CD4-positive, alpha-beta T cell (primary cell): ENCODE measurements around the gene AGAP1. TPM values are rescaled to one million over a fixed set of nuclear protein-coding genes. Genes with fewer than 3 reads are reported as not detected.

Experiments
- ATAC-seq: fragments of 200-7000 bp; cut with Tn5 transposase; one replicate; pipeline ENCODE4 v1.10.0; 2022; ENCODE audit warnings: mild to moderate bottlenecking; ENCODE audit not compliant: poor library complexity
- CTCF ChIA-PET: fragments of 350-600 bp; sonication (Branson Sonifier 250); formaldehyde crosslinking; loops from one replicate; lab custom pipeline; 2021; ENCODE audit warnings: antibody characterized with exemption, inconsistent platforms; lab: Charles Lee
- POLR2A ChIA-PET: fragments of 350-600 bp; sonication (Branson Sonifier 250); formaldehyde crosslinking; loops from one replicate; lab custom pipeline; 2021; ENCODE audit warnings: antibody characterized with exemption, inconsistent platforms; lab: Charles Lee
- DNase-seq, 14 experiments: peaks; one replicate each; pipeline ENCODE4 v3.0.0-alpha.2; 2013 to 2020; ENCODE audit warnings: mixed read lengths in 2 of 14
- H3K27ac ChIP-seq, 2 donors: one replicate each; pipeline versions ENCODE4 v1.5.1 to v1.7.0; 2013; ENCODE audit warnings: low read length in 2 of 2, low read depth in 1 of 2, mild to moderate bottlenecking in 1 of 2
- H3K27me3 ChIP-seq, 2 experiments: 1 replicate in 1 of 2; 2 replicates in 1 of 2; pipeline versions ENCODE4 v1.6.1 to v1.7.0; 2013; ENCODE audit warnings: low read length in 2 of 2, control low read depth in 1 of 2, mild to moderate bottlenecking in 1 of 2, moderate library complexity in 1 of 2; ENCODE audit not compliant: insufficient read depth in 2 of 2, control insufficient read depth in 1 of 2
- H3K36me3 ChIP-seq: one replicate; pipeline ENCODE4 v1.6.1; 2013; ENCODE audit warnings: low read length, control low read depth; ENCODE audit not compliant: insufficient read depth
- H3K4me1 ChIP-seq: one replicate; pipeline ENCODE4 v1.6.1; 2013; ENCODE audit warnings: low read length, control low read depth; ENCODE audit not compliant: insufficient read depth
- H3K4me3 ChIP-seq: one replicate; pipeline ENCODE4 v1.5.1; 2013; ENCODE audit warnings: mild to moderate bottlenecking, low read length, moderate library complexity
- H3K9me3 ChIP-seq, 2 experiments: 1 replicate in 1 of 2; 2 replicates in 1 of 2; pipeline versions ENCODE4 v1.6.1 to v1.7.0; 2013; ENCODE audit warnings: low read length in 2 of 2, mild to moderate bottlenecking in 2 of 2, control low read depth in 1 of 2, moderate library complexity in 1 of 2; ENCODE audit not compliant: control insufficient read depth in 1 of 2, insufficient read depth in 1 of 2
- H3K27ac Mint-ChIP-seq: one replicate; pipeline ENCODE4 v1.8.0; 2020; ENCODE audit warnings: mixed read lengths
- H3K27me3 Mint-ChIP-seq: one replicate; pipeline ENCODE4 v1.8.0; 2021; ENCODE audit warnings: mixed read lengths
- H3K36me3 Mint-ChIP-seq: one replicate; pipeline ENCODE4 v1.8.0; 2021; ENCODE audit warnings: low read depth, mixed read lengths
- H3K4me1 Mint-ChIP-seq: one replicate; pipeline ENCODE4 v1.8.0; 2021; ENCODE audit warnings: low read depth, mixed read lengths
- H3K4me3 Mint-ChIP-seq: one replicate; pipeline ENCODE4 v1.8.0; 2020; ENCODE audit warnings: mild to moderate bottlenecking, mixed read lengths
- H3K9me3 Mint-ChIP-seq: one replicate; pipeline ENCODE4 v1.8.0; 2020; ENCODE audit warnings: mixed read lengths
- CTCF ChIP-seq: fragments of 200-600 bp; IDR thresholded peaks from one replicate; pipeline ENCODE4 v1.8.0; 2022; ENCODE audit warnings: antibody characterized with exemption, mild to moderate bottlenecking
- intact Hi-C, 2 experiments: fragments of 100-400 bp; cut with DNase I in 1 of 2; cut with micrococcal nuclease in 1 of 2; formaldehyde crosslinking; loops; one replicate each; pipeline versions ENCODE4 v1.15.1 to v1.9.0; 2023 to 2025; cut with DNase I, micrococcal nuclease
- total RNA-seq, 174 experiments: library from RNA in 2 of 174; stranded (reverse) in 2 of 174; gene quantifications; one replicate each; pipeline ENCODE4 v1.2.3 and lab custom pipeline; 2021 to 2026

Gene AGAP1
- total RNA-seq, 2 experiments from 2014 or later, result 2.6 to 3.1 TPM

- ATAC-seq (no peak), DNase-seq (no peak)
- CTCF ChIA-PET, result no interaction called here
- no peaks in the 10 kb centered on the region for H3K4me1 Mint-ChIP-seq
- intact Hi-C loops, result no loop called here
- H3K36me3 Mint-ChIP-seq, result no peaks in the 10 kb centered on the region
- peaks cover 12% of the 10 kb centered on the region for H3K27me3 Mint-ChIP-seq
- Histone ChIP-seq H3K9me3 (peaks cover 0 to 6% of the 10 kb centered on the region in 2 experiments), H3K4me1 (no peaks in the 10 kb centered on the region), H3K4me3 (no peak overlapping the region), H3K27ac (no peak overlapping the region), H3K27me3 (no peaks in the 10 kb centered on the region), H3K36me3 (no peaks in the 10 kb centered on the region)
- no peaks in the 10 kb centered on the region for H3K9me3 Mint-ChIP-seq
- H3K4me3 Mint-ChIP-seq, result no peak overlapping the region
- POLR2A ChIA-PET, result no interaction called here
- H3K27ac Mint-ChIP-seq, result no peak overlapping the region
- no peak for TF ChIP-seq CTCF
Measured at GRCh38 chr2:235834781-235835180, 340.9 kb downstream of the AGAP1 start.

DNA sequence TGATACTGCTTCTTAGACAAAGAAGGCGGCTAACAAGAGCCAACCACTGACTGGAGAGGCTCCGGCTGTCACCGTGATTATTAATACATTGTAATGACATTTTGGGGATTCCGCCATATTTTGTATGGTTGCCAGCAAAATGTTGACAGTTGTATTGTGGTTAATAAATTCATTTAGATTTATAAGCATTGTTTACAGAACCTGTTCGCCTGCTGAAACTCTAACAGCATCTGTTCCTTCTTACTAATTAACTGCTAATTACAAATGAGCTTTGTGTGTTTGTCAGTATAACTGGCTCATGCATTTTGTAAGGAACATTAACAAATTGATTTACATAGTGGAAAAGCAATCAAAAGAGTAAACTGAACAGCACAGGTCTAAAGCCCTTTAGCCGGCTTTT lies 342.0 kb downstream of the AGAP1 start:
- Mint-ChIP-seq H3K36me3 (no peaks in the 10 kb centered on the region), H3K4me3 (no peak overlapping the region), H3K27ac (no peak overlapping the region), H3K4me1 (no peaks in the 10 kb centered on the region), H3K9me3 (no peaks in the 10 kb centered on the region), H3K27me3 (peaks cover 12% of the 10 kb centered on the region)
- peaks cover 0 to 6% of the 10 kb centered on the region in 2 experiments for H3K9me3 ChIP-seq
- H3K4me3 ChIP-seq, result no peak overlapping the region
- no peaks in the 10 kb centered on the region for H3K36me3 ChIP-seq
- no peaks in the 10 kb centered on the region for H3K4me1 ChIP-seq
- intact Hi-C loops, result no loop called here
- TF ChIP-seq CTCF, result no peak
- ChIA-PET CTCF (no interaction called here), POLR2A (no interaction called here)
- DNase-seq, result no peak
- ATAC-seq, result no peak
- no peaks in the 10 kb centered on the region for H3K27me3 ChIP-seq
- no peak overlapping the region for H3K27ac ChIP-seq

DNA sequence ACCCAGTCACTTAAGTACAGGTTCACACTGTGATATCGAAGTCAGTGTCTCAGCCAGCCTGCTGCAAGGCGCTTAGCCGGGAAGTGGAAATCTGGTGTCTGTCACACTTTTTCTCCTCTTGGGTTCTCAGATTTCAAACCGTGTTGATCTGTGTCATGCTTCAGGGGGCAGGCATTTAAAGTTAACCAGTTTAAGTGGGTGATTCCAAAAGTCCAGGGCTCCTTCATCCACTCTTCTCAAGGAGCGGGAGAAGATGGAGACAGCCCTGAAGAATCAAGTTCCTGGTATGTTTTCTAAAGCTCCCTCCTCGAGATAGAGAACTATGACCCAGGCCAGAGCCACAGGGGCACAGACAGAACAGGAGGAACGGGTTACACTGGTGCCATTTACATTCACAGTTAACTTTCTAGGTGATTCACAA lies 342.7 kb downstream of the AGAP1 start:
- POLR2A ChIA-PET, result no interaction called here
- ATAC-seq, result no peak

More for the DNA sequence above, 342.7 kb downstream of the AGAP1 start:
- no peaks in the 10 kb centered on the region for H3K36me3 ChIP-seq
- peaks cover 12% of the 10 kb centered on the region for H3K27me3 Mint-ChIP-seq
- H3K9me3 ChIP-seq, result peaks cover 0 to 6% of the 10 kb centered on the region in 2 experiments
- intact Hi-C loops, result no loop called here
- H3K4me3 ChIP-seq, result no peak overlapping the region
- no peak overlapping the region for H3K4me3 Mint-ChIP-seq
- H3K4me1 Mint-ChIP-seq, result no peaks in the 10 kb centered on the region
- H3K9me3 Mint-ChIP-seq, result no peaks in the 10 kb centered on the region
- H3K36me3 Mint-ChIP-seq, result no peaks in the 10 kb centered on the region
- DNase-seq, result no peak
- no peak overlapping the region for H3K27ac Mint-ChIP-seq
- H3K27ac ChIP-seq, result no peak overlapping the region
- no peaks in the 10 kb centered on the region for H3K27me3 ChIP-seq
- TF ChIP-seq CTCF, result no peak
- CTCF ChIA-PET, result no interaction called here
- no peaks in the 10 kb centered on the region for H3K4me1 ChIP-seq
